ENCODE data around the gene MEN1. TPM values are rescaled to one million over a fixed set of nuclear protein-coding genes. Genes with fewer than 3 reads are reported as not detected.
A peak's percentile ranks its signal among the peaks of the same experiment; 100 is the strongest.

MEN1 gene
- total RNA-seq, 2 donors from 2014 or later = 11.6 to 16.0 TPM

- TF ChIP-seq, protein P1, sequence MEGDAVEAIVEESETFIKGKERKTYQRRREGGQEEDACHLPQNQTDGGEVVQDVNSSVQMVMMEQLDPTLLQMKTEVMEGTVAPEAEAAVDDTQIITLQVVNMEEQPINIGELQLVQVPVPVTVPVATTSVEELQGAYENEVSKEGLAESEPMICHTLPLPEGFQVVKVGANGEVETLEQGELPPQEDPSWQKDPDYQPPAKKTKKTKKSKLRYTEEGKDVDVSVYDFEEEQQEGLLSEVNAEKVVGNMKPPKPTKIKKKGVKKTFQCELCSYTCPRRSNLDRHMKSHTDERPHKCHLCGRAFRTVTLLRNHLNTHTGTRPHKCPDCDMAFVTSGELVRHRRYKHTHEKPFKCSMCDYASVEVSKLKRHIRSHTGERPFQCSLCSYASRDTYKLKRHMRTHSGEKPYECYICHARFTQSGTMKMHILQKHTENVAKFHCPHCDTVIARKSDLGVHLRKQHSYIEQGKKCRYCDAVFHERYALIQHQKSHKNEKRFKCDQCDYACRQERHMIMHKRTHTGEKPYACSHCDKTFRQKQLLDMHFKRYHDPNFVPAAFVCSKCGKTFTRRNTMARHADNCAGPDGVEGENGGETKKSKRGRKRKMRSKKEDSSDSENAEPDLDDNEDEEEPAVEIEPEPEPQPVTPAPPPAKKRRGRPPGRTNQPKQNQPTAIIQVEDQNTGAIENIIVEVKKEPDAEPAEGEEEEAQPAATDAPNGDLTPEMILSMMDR (IDR thresholded peaks at IDR 0.05) = no peak
- no peak overlapping the region for H3K27ac ChIP-seq
- no peak overlapping the region for H3K4me3 ChIP-seq
- DNase-seq (ENCODE audit: low spot score) (no peak), ATAC-seq (ENCODE audit: insufficient number of reproducible peaks, low FRiP score, low read depth) (no peak)
- no peaks in the 10 kb centered on the region for H3K27me3 ChIP-seq (replicated peaks; ENCODE audit: insufficient read depth)
- no peaks in the 10 kb centered on the region for H3K4me1 ChIP-seq (ENCODE audit: control insufficient read depth in 1 of 2, low read depth in 2 of 2)
- peaks cover 2% of the 10 kb centered on the region for H3K36me3 ChIP-seq
- H3K9me3 ChIP-seq = no peaks in the 10 kb centered on the region
Observed at GRCh38 chr11:64789331-64790204, 20.8 kb downstream of the MEN1 start.

DNA sequence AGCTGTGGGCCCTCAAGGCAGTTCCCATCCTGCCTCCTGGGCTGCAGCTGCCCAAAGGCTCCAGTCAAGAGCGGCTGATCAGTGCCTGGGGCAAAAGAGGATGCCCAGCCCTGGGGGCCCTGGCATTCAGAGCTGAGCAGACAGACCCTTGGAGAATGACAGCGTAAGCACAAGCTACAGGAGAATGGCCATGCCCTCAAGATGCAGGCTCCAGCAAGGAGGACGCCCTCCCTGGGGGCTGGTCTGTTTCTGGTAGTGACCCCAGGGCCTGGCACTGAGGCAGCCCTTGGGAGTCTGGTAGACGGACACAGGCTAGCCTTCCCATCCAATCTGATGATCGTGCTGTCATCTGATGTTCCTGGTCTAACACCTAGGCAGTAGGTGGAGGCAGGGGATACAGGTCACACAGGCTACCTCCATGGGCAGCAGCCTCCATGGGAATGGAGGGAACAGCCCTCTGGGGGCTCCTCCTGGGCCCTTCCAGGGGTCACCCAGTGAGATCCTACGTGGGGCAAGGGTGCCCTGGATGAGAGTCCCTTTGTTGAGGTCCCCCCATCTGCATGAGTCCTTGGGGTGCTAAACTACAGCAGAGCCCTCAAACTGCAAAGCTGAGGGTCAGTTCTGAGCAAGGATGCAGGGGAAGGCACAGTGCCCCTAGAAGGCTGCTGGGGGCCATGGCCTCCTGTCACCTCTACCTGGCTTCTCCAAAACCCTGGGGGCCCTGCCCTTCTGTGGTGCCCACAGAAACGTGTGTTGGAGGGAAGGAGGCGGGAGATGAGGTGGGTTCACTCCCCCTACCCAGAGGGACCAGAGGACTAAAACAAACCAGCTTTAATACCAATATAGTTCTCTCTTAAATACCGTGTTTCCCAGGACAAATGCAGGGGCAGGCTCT lies 21.8 kb downstream of the MEN1 start:
- ATAC-seq (ENCODE audit: insufficient number of reproducible peaks, low FRiP score, low read depth) (no peak), DNase-seq (ENCODE audit: low spot score) (no peak)
- H3K4me1 ChIP-seq (ENCODE audit: control insufficient read depth in 1 of 2, low read depth in 2 of 2) = no peaks in the 10 kb centered on the region
- no peaks in the 10 kb centered on the region for H3K27me3 ChIP-seq (replicated peaks; ENCODE audit: insufficient read depth)
- TF ChIP-seq, protein P1 (IDR thresholded peaks at IDR 0.05) = no peak
- no peaks in the 10 kb centered on the region for H3K9me3 ChIP-seq
- no peak overlapping the region for H3K27ac ChIP-seq
- peaks cover 2% of the 10 kb centered on the region for H3K36me3 ChIP-seq
- H3K4me3 ChIP-seq = no peak overlapping the region

- DNase-seq (ENCODE audit: low spot score) (no peak), ATAC-seq (ENCODE audit: insufficient number of reproducible peaks, low FRiP score, low read depth) (no peak)
- H3K36me3 ChIP-seq = peaks cover 2% of the 10 kb centered on the region
- H3K4me3 ChIP-seq = no peak overlapping the region
- no peaks in the 10 kb centered on the region for H3K4me1 ChIP-seq (ENCODE audit: control insufficient read depth in 1 of 2, low read depth in 2 of 2)
- H3K27ac ChIP-seq = no peak overlapping the region
- no peaks in the 10 kb centered on the region for H3K27me3 ChIP-seq (replicated peaks; ENCODE audit: insufficient read depth)
- no peaks in the 10 kb centered on the region for H3K9me3 ChIP-seq
- TF ChIP-seq, protein P1 (IDR thresholded peaks at IDR 0.05) = peak; percentile 48
Observed at GRCh38 chr11:64787526-64788320, 22.6 kb downstream of the MEN1 start.

GRCh38 chr11:64786308-64786707 lies 24.0 kb downstream of the MEN1 start:
- Histone ChIP-seq H3K27ac (no peak overlapping the region), H3K4me1 (ENCODE audit: control insufficient read depth in 1 of 2, low read depth in 2 of 2) (no peaks in the 10 kb centered on the region), H3K36me3 (peaks cover 2% of the 10 kb centered on the region), H3K27me3 (replicated peaks; ENCODE audit: insufficient read depth) (no peaks in the 10 kb centered on the region), H3K9me3 (no peaks in the 10 kb centered on the region), H3K4me3 (no peak overlapping the region)
- ATAC-seq (ENCODE audit: insufficient number of reproducible peaks, low FRiP score, low read depth) (no peak), DNase-seq (ENCODE audit: low spot score) (no peak)
- TF ChIP-seq, protein P1 (IDR thresholded peaks at IDR 0.05) = no peak

All from thoracic aorta (tissue), 2 donors.